ENCODE measurements around the gene ANXA11.

- no peak for TF ChIP-seq CTCF (IDR thresholded peaks at IDR 0.05)
- no peak for TF ChIP-seq POLR2AphosphoS5 (IDR thresholded peaks at IDR 0.05)
- TF ChIP-seq POLR2A (IDR thresholded peaks at IDR 0.05): no peak
These were observed 50.7 kb downstream of the ANXA11 start for GRCh38 chr10:80154626-80154977.

All from prostate gland (tissue), 2 donors.